ENCODE results near the gene TYSND1.

Gene TYSND1

GRCh38 chr10:70174058-70174741 is 27.7 kb upstream of the TYSND1 start:
- H3K27me3 ChIP-seq (ENCODE audit: control insufficient read depth in 3 of 3, insufficient read depth in 3 of 3, low read depth in 1 of 3, low read length in 3 of 3): no peaks in the 10 kb centered on the region
- no peak overlapping the region for H3K4me3 ChIP-seq (ENCODE audit: low read length in 2 of 2)
- H3K23ac ChIP-seq (ENCODE audit: low read depth, low read length, poor library complexity): no peak overlapping the region
- no peak overlapping the region for H2BK12ac ChIP-seq (ENCODE audit: low read length)
- no peak overlapping the region for H4K91ac ChIP-seq (ENCODE audit: low read depth, low read length, poor library complexity)
- H3K9ac ChIP-seq (ENCODE audit: low read depth, low read length, poor library complexity): no peak overlapping the region
- H3K14ac ChIP-seq (ENCODE audit: low read length): no peak overlapping the region
- H2BK120ac ChIP-seq (ENCODE audit: low read depth, low read length): no peak overlapping the region
- H3K18ac ChIP-seq (ENCODE audit: low read length): no peak overlapping the region
- no CpG with 5 or more reads among the region's 4 CpGs for WGBS, 2 donors (ENCODE audit: extremely low coverage in 2 of 2, insufficient read length in 2 of 2, insufficient replicate concordance in 1 of 2)
- H3K36me3 ChIP-seq (replicated peaks in 1 of 2; ENCODE audit: control insufficient read depth in 2 of 2, insufficient read depth in 2 of 2, low read length in 2 of 2): no peaks in the 10 kb centered on the region
- H3K4ac ChIP-seq (ENCODE audit: low read length): no peak overlapping the region
- no peak overlapping the region for H2AK5ac ChIP-seq (ENCODE audit: low read depth, low read length)
- H3K4me1 ChIP-seq (ENCODE audit: control insufficient read depth in 2 of 2, insufficient read depth in 1 of 2, low read depth in 1 of 2, low read length in 2 of 2): peaks cover 3 to 5% of the 10 kb centered on the region in 2 donors
- no peak overlapping the region for H3K4me2 ChIP-seq (ENCODE audit: insufficient read depth, low read length, poor library complexity, severe bottlenecking)
- peaks cover 0 to 4% of the 10 kb centered on the region in 2 donors for H3K9me3 ChIP-seq (replicated peaks in 1 of 2; ENCODE audit: control insufficient read depth in 2 of 2, insufficient read depth in 1 of 2, low read depth in 1 of 2, low read length in 2 of 2)
- H2AFZ ChIP-seq (ENCODE audit: low read length): peak overlapping the region; percentile 81
- DNase-seq (ENCODE audit: low spot score): no peak
- no peak overlapping the region for H2BK5ac ChIP-seq (ENCODE audit: low read length)
- H3K79me1 ChIP-seq (ENCODE audit: low read depth, low read length): peaks cover 4% of the 10 kb centered on the region
- no peak overlapping the region for H4K8ac ChIP-seq (ENCODE audit: low read depth, low read length)
- H2BK15ac ChIP-seq (ENCODE audit: low read length): no peak overlapping the region
- H3K27ac ChIP-seq (replicated peaks; ENCODE audit: low read length): no peak overlapping the region

DNA sequence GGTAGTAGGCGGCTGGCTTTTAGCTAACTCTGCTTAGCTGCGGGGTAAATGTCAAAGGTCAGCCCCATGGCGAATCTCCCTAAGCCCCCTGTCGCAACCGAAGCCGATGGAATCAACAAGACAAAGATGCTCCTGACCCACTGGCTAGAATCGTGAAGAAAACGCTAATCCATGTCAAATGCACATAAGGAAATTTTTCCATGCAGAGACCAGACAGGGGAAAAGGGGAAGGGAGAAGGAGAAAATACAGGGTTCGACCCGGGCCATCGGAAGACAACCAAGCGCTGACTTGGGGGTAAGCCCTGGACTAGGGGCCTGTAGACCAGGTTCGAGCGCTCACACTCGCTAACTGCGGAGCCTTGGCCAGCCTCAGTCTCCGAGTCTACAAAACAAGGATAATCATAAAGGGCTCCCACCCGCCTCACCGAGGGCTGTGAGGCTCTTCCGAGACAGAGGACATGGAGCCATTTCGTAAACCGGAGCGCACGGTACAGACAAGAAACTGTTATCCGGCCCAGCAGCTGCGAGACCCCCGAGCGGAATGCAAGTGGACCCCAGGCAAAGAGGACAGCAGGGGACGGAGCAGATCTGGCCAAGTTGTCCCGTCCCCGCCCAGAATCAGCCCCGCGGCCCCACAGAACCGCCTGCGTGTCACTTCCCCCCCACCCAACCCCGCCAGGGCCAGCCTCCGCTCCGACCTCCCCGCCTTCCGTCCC is 23.3 kb upstream of the TYSND1 start:
- peak overlapping the region; percentile 76 for H3K23ac ChIP-seq (ENCODE audit: low read depth, low read length, poor library complexity)
- peak overlapping the region; percentile 13 for H3K27ac ChIP-seq (replicated peaks; ENCODE audit: low read length)
- H3K4me2 ChIP-seq (ENCODE audit: insufficient read depth, low read length, poor library complexity, severe bottlenecking): peak overlapping the region; percentile 76
- H3K9ac ChIP-seq (ENCODE audit: low read depth, low read length, poor library complexity): peak overlapping the region; percentile 92
- peaks cover 1 to 31% of the 10 kb centered on the region in 2 donors for H3K36me3 ChIP-seq (replicated peaks in 1 of 2; ENCODE audit: control insufficient read depth in 2 of 2, insufficient read depth in 2 of 2, low read length in 2 of 2)
- no peak overlapping the region for H2BK120ac ChIP-seq (ENCODE audit: low read depth, low read length)
- WGBS, 2 donors (ENCODE audit: extremely low coverage in 2 of 2, insufficient read length in 2 of 2, insufficient replicate concordance in 1 of 2): no CpG with 5 or more reads among the region's 40 CpGs
- H3K4ac ChIP-seq (ENCODE audit: low read length): no peak overlapping the region
- no peak overlapping the region for H2BK5ac ChIP-seq (ENCODE audit: low read length)
- H4K91ac ChIP-seq (ENCODE audit: low read depth, low read length, poor library complexity): no peak overlapping the region
- H2BK12ac ChIP-seq (ENCODE audit: low read length): no peak overlapping the region
- H2BK15ac ChIP-seq (ENCODE audit: low read length): no peak overlapping the region
- DNase-seq (ENCODE audit: low spot score): peak; percentile 50
- peaks cover 3 to 5% of the 10 kb centered on the region in 2 donors for H3K4me1 ChIP-seq (ENCODE audit: control insufficient read depth in 2 of 2, insufficient read depth in 1 of 2, low read depth in 1 of 2, low read length in 2 of 2)
- peak overlapping the region; percentile 88 for H2AFZ ChIP-seq (ENCODE audit: low read length)
- H3K4me3 ChIP-seq (ENCODE audit: low read length in 2 of 2): peak overlapping the region; percentile 98 to 99
- peak overlapping the region; percentile 86 for H3K18ac ChIP-seq (ENCODE audit: low read length)
- peaks cover 0 to 4% of the 10 kb centered on the region in 2 donors for H3K9me3 ChIP-seq (replicated peaks in 1 of 2; ENCODE audit: control insufficient read depth in 2 of 2, insufficient read depth in 1 of 2, low read depth in 1 of 2, low read length in 2 of 2)
- H2AK5ac ChIP-seq (ENCODE audit: low read depth, low read length): peak overlapping the region; percentile 68
- H4K8ac ChIP-seq (ENCODE audit: low read depth, low read length): no peak overlapping the region
- H3K79me1 ChIP-seq (ENCODE audit: low read depth, low read length): peaks cover 4% of the 10 kb centered on the region
- H3K27me3 ChIP-seq (ENCODE audit: control insufficient read depth in 3 of 3, insufficient read depth in 3 of 3, low read depth in 1 of 3, low read length in 3 of 3): no peaks in the 10 kb centered on the region
- H3K14ac ChIP-seq (ENCODE audit: low read length): peak overlapping the region; percentile 42

- no peak overlapping the region for H3K9ac ChIP-seq (ENCODE audit: low read depth, low read length, poor library complexity)
- no peak overlapping the region for H2AFZ ChIP-seq (ENCODE audit: low read length)
- peaks cover 4% of the 10 kb centered on the region for H3K79me1 ChIP-seq (ENCODE audit: low read depth, low read length)
- peaks cover 0 to 4% of the 10 kb centered on the region in 2 donors for H3K9me3 ChIP-seq (replicated peaks in 1 of 2; ENCODE audit: control insufficient read depth in 2 of 2, insufficient read depth in 1 of 2, low read depth in 1 of 2, low read length in 2 of 2)
- no peak overlapping the region for H2AK5ac ChIP-seq (ENCODE audit: low read depth, low read length)
- no CpG with 5 or more reads among the region's 2 CpGs for WGBS, 2 donors (ENCODE audit: extremely low coverage in 2 of 2, insufficient read length in 2 of 2, insufficient replicate concordance in 1 of 2)
- H3K4ac ChIP-seq (ENCODE audit: low read length): no peak overlapping the region
- H3K27ac ChIP-seq (replicated peaks; ENCODE audit: low read length): no peak overlapping the region
- H3K4me2 ChIP-seq (ENCODE audit: insufficient read depth, low read length, poor library complexity, severe bottlenecking): no peak overlapping the region
- peaks cover 3 to 4% of the 10 kb centered on the region in 2 donors for H3K4me1 ChIP-seq (ENCODE audit: control insufficient read depth in 2 of 2, insufficient read depth in 1 of 2, low read depth in 1 of 2, low read length in 2 of 2)
- no peak for DNase-seq (ENCODE audit: low spot score)
- no peak overlapping the region for H3K18ac ChIP-seq (ENCODE audit: low read length)
- H4K91ac ChIP-seq (ENCODE audit: low read depth, low read length, poor library complexity): no peak overlapping the region
- no peak overlapping the region for H3K23ac ChIP-seq (ENCODE audit: low read depth, low read length, poor library complexity)
- H3K4me3 ChIP-seq (ENCODE audit: low read length in 2 of 2): peak overlapping the region in 1 of 2 donors; percentile 98
- no peak overlapping the region for H2BK12ac ChIP-seq (ENCODE audit: low read length)
- no peak overlapping the region for H2BK120ac ChIP-seq (ENCODE audit: low read depth, low read length)
- no peak overlapping the region for H4K8ac ChIP-seq (ENCODE audit: low read depth, low read length)
- H3K27me3 ChIP-seq (ENCODE audit: control insufficient read depth in 3 of 3, insufficient read depth in 3 of 3, low read depth in 1 of 3, low read length in 3 of 3): no peaks in the 10 kb centered on the region
- H2BK5ac ChIP-seq (ENCODE audit: low read length): no peak overlapping the region
- no peak overlapping the region for H3K14ac ChIP-seq (ENCODE audit: low read length)
- H2BK15ac ChIP-seq (ENCODE audit: low read length): no peak overlapping the region
- H3K36me3 ChIP-seq (replicated peaks in 1 of 2; ENCODE audit: control insufficient read depth in 2 of 2, insufficient read depth in 2 of 2, low read length in 2 of 2): peaks cover 1 to 39% of the 10 kb centered on the region in 2 donors
These were observed 22.5 kb upstream of the TYSND1 start for GRCh38 chr10:70169011-70169410.

DNA sequence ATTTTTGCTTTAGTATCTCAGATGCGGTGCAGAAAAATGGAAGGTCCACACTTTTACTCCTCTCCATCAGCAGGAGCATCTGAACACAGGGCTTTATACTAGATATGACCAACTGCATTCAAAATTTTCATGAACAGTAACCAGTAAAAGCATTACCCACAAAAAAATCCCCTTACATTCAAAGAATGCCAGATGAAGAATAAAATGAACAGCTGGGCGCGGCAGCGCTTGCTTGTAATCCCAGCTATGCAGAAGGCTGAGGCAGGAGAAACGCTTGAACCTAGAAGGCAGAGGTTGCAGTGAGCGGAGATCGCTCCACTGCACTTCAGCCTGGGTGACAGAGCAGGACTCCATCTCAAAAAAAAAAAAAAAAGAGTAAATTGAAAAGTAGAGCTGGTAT is 20.7 kb upstream of the TYSND1 start:
- Histone ChIP-seq H3K9me3 (replicated peaks in 1 of 2; ENCODE audit: control insufficient read depth in 2 of 2, insufficient read depth in 1 of 2, low read depth in 1 of 2, low read length in 2 of 2) (peaks cover 0 to 4% of the 10 kb centered on the region in 2 donors), H3K36me3 (replicated peaks in 1 of 2; ENCODE audit: control insufficient read depth in 2 of 2, insufficient read depth in 2 of 2, low read length in 2 of 2) (peaks cover 1 to 55% of the 10 kb centered on the region in 2 donors), H3K14ac (ENCODE audit: low read length) (no peak overlapping the region), H3K18ac (ENCODE audit: low read length) (no peak overlapping the region), H4K91ac (ENCODE audit: low read depth, low read length, poor library complexity) (no peak overlapping the region), H2BK15ac (ENCODE audit: low read length) (no peak overlapping the region), H3K4me3 (ENCODE audit: low read length in 2 of 2) (no peak overlapping the region), H2BK12ac (ENCODE audit: low read length) (no peak overlapping the region), H3K27me3 (ENCODE audit: control insufficient read depth in 3 of 3, insufficient read depth in 3 of 3, low read depth in 1 of 3, low read length in 3 of 3) (no peaks in the 10 kb centered on the region), H3K4me2 (ENCODE audit: insufficient read depth, low read length, poor library complexity, severe bottlenecking) (no peak overlapping the region), H2AK5ac (ENCODE audit: low read depth, low read length) (no peak overlapping the region), H3K4ac (ENCODE audit: low read length) (no peak overlapping the region), H3K9ac (ENCODE audit: low read depth, low read length, poor library complexity) (no peak overlapping the region), H4K8ac (ENCODE audit: low read depth, low read length) (no peak overlapping the region), H2BK120ac (ENCODE audit: low read depth, low read length) (no peak overlapping the region), H2AFZ (ENCODE audit: low read length) (no peak overlapping the region), H3K27ac (replicated peaks; ENCODE audit: low read length) (no peak overlapping the region), H3K23ac (ENCODE audit: low read depth, low read length, poor library complexity) (no peak overlapping the region), H3K79me1 (ENCODE audit: low read depth, low read length) (peaks cover 4% of the 10 kb centered on the region), H3K4me1 (ENCODE audit: control insufficient read depth in 2 of 2, insufficient read depth in 1 of 2, low read depth in 1 of 2, low read length in 2 of 2) (peaks cover 1 to 2% of the 10 kb centered on the region in 2 donors), H2BK5ac (ENCODE audit: low read length) (no peak overlapping the region)
- no CpG with 5 or more reads among the region's 7 CpGs for WGBS, 2 donors (ENCODE audit: extremely low coverage in 2 of 2, insufficient read length in 2 of 2, insufficient replicate concordance in 1 of 2)
- no peak for DNase-seq (ENCODE audit: low spot score)

Data from neuronal stem cell (in vitro differentiated cells).